ENCODE results near the gene SPG21. TPM values are rescaled to one million over a fixed set of nuclear protein-coding genes. Genes with fewer than 3 reads are reported as not detected.
"Not testable (repeated sequence)": the region's sequence is repeated elsewhere in the genome, so short reads cannot be mapped to it uniquely, and the experiment has no call there.

The SPG21 gene, protein sequence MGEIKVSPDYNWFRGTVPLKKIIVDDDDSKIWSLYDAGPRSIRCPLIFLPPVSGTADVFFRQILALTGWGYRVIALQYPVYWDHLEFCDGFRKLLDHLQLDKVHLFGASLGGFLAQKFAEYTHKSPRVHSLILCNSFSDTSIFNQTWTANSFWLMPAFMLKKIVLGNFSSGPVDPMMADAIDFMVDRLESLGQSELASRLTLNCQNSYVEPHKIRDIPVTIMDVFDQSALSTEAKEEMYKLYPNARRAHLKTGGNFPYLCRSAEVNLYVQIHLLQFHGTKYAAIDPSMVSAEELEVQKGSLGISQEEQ
- 48.7 TPM for total RNA-seq

DNA sequence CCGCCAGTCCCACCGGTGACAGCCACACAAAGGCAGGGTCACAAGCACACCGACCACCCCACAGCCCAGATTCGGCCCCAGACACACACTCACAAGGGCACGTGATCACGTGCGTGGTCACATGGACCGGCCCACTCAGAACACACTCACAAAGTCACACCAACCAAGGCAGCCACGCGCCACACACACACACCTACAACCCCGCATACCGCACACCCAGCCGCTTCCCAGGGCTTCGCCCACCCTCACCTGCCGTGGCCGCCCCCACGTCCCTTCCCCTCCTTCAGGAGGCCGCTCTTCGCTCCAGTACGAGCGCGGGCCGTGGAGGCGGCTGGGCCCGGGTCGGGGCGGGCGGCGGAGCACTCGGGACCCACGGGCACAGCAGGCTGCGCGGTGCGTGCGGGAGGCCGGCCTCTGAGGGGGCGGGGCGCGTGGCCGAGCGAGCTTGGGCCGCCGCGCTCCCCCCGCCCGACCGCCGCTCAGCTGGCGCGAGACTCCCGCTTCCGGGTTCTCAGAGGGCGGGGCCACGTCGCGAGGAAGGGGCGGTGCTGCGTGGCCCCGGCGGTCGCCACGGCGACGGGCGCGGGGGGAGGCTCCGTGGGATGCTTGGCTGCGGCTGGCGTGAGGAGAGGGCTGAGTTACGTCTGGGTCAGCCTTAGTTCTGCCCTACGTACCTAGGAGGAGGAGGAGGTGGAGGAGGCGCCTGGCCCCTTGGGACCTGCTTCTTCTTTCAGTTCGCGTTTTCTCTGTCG, at the start of gene SPG21:
TSS of gene SPG21 (minus strand) at position 499 of the 752 bp plus-strand sequence. CDS start 6,345 bp downstream, outside the sequence.
- ATAC-seq, result peak; percentile 96

DNA sequence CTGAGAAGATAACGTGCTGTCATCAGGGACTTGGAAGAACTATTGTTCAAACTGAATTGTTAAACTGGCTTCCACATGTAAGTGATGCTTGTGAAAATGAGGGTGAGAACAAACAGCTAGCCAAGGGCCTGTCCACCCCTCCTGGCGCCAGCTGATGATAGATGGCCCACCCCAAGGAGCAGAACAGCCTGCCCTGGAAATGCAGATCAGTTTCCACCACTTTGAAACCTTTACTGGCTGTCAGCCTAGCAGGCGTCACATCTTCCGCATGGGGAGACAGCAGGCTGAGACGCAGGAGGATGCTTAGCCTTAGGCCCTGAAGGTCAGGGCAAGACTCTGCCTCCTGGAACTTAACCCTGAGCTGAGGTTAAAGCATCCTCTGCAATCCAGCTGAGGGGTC, 49.1 kb upstream of the SPG21 start:
- no peak for ATAC-seq

DNA sequence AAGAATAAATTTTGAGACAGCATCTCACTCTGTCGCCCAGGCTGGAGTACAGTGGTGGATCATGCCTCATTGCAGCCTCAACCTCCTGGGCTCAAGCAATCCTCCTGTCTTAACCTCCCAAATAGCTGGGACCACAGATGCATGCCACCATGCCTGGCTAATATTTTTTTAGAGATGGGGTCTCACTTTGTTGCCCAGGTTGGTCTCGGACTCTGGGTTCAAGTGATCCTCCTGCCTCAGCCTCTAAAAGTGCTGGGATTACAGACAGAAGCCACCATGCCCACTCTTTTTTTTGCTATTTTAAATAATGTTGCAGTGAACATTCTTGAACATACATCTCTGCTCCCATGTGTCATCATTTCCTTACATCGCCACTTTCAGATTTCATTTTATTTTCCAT, 48.7 kb upstream of the SPG21 start:
- no peak for ATAC-seq

DNA sequence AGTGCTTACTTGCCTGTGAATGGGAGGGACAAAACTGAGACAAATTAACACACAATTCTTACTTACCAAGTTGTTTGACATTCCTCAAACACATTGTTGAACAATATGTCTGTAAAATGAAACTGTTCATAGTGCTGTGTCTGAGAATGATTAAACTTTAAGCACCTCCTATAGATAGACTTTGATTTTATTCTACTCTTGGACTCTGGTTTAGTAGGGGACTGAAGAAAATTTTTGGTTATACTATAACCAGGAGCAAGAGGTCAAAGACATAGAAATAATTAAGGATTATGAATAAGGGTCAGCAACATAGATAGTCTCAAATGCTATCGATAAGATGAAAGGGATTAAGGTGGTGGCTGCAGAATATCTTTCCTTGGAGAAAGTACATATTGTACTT, 47.6 kb upstream of the SPG21 start:
- no peak for ATAC-seq

DNA sequence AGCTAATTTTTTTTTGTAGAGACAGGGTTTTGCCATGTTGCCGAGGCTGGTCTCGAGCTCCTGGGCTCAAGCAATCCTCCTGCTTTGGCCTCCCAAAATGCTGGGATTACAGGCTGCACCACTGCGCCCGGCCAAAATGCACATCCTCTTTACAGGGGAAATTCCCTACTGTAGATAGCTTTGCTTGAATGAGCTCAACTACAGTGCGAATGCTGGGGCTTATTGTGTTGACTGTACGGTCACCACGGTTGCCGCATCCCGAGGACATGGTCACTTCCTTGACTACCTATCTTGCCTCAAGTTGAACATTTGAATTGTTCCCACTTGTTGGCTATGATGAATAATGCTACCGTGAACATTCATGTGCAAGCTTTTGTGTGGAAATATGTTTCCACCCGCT, 45.0 kb upstream of the SPG21 start:
- ATAC-seq, result no peak

DNA sequence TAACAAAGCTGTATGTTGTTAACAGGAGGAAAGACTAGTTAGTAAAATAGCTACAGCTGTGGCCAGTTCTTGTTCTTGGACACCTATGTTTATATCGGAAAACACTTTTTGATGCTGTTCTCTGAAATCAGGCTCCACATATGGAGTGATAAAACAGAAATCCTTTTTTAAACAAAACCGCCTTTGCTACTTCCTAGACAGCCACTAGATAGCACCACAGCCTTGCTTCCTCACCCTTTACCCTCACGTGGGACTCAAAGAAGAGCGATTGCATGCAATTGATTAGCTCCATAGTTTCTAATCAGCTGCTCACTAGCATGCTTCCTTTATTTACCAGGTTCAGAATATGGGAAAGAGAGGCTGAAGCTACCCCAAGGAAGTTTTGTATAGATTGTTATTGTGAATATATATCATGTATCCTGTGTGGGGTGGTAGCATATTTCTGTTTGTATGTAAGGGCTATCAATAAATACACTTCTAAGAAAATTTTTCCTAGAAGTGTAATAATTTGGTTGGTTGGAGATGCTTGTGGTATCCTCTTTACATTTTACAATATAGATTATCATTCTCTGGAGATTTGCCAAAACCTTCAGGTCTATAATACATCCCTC, 44.0 kb upstream of the SPG21 start:
- ATAC-seq, result no peak

DNA sequence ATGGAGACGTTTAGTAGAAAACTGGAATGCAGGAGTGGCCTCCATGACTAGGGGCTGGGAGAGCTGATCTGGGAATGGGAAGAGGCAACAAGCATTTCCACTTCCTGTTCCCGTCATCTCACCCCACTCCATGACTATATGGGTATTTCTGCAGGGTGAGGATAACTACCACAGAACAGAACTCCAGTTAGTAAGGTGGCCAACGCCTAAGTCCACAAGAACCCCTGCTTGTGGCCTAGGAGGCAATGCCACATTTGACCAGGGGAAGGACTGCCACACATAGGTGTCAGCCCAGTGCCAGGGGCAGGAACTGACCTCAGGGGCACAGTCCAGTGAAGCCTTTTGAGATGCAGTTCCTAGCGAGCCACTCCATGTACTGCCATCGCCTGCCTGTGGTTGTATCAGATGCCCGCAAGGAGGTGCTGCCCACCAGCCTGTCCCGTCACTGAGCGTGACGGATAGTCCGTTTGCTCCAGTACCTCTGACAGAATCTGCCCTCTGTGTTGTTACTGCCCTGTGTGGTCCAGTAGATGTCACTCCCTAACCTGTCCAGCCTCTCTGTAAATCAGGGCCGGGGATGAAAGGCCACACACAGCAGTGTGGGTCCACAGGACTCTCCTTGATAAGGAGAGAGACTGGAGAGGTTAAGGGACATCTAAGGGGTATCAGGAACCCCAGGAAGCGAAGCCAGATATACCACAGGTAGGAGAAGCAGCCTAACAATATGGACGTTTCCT, 43.3 kb upstream of the SPG21 start:
- ATAC-seq, result peak; percentile 70

DNA sequence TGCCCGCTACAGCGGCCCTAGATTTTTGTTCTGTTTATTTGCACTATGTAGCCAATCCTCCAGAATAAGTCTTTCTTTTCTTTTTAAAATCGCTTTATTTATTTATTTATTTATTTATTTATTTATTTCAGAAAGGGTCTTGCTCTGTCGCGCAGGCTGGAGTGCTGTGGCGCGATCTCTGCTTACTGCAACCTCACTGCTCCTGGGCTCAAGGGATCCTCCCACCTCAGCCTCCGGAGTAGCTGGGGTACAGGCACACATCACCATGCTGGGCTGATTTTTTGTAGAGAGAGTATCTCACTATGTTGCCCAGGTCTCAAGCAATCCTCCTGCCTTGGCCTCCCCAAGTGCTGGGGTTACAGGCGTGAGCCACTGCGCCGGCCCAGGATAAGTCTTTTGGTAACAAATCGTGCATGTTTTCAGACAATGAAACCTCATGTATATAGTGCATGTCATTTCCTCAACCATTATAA, 40.1 kb upstream of the SPG21 start:
- no peak for ATAC-seq

DNA sequence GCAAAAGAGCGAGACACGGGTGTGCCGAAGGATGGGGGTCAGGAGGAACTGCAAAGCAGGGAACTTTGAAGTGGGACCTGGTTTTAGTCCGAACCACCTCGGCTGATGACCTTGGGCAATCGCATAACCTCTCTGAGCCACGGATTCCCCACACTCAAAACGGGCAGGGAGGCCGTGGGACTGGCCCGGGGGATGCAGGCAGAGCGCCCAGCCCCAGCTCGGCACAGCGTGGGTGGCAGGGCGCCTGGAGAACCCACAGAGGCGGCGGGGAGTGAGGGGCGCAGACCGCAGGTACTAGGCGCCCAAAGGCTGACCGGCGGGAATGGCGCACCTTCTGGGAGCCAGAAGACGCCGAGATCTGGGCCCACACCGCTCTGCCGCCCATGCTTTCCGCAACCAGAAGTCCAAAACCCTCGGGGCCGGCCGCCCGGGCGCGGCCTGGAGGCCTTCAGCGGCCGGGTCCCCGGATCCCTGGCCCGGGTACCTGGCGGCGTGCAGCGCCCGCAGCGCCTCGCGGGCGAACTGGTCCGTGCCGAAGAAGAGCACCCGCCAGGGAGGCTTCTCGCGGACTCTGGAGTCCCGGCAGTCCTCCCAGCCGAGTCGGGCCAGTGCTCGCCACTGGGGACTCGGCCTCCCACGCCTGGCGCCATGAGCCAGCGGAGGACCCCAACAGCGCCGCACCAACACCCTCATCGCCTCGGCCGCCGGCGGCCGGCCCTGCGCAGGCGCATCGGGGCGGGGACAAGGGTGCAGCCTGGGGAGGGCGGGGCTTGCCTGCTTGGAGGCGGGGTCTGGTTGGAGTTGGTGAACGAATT, 39.4 kb upstream of the SPG21 start, which contains the start of gene MTFMT:
TSS of gene MTFMT (minus strand) at position 719 of the 815 bp plus-strand sequence. CDS start at position 693, 26 bp downstream.
- ATAC-seq, result peak; percentile 88

DNA sequence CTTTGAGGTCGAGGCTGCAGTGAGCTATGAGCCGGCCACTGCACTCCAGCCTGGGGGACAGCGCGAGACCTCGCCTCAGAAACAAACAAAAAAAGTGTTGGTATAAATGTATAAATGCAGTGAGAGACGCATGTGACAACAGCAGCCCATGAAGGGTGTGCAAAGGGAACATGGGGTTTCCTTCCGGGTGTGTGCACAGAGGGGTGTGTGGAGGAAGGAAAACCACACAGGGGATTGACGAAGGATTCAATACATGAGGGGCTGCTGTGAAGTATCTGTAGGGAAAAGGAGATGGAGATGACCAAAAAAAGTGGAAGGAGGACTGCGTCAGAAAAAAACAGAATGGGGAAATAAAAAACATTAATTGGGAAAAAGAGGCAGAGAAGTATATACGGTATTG, 38.6 kb upstream of the SPG21 start:
- ATAC-seq, result no peak

DNA sequence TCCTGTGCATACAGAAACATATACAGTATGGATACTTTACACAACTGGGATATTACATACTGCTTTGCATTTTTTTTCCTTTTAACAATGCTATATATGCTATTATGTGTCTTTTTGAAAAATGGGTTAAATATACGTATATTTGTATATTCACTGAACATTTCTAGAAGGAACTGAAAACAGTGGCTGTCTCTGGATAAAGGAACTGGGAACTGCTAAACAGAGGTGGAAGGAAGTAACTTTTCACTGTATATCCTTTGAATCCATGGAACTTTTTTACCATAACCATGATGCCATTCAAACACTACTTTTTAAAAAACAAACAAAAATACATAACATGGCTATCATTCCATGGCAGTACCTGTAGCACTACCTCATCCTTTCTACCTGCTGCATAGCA, 37.9 kb upstream of the SPG21 start:
- no peak for ATAC-seq

DNA sequence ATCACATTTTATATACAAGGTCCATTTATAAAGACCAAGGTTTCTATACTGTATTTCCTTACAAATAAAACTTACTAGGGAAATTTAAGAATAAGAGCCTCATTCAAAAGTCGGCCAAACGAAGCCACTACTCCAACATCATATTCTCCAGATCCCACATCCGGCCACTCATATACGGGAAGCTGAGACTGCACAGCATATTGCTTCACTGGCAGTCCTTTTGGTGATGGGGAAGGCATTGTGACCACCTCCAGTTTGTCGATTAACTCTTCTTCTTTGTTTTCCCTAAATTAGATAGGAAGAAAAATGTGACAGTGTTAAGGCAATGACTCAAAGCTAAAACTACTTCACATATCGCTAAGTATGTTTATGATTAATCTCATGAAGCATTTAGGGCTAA, 37.0 kb upstream of the SPG21 start:
- ATAC-seq, result no peak

DNA sequence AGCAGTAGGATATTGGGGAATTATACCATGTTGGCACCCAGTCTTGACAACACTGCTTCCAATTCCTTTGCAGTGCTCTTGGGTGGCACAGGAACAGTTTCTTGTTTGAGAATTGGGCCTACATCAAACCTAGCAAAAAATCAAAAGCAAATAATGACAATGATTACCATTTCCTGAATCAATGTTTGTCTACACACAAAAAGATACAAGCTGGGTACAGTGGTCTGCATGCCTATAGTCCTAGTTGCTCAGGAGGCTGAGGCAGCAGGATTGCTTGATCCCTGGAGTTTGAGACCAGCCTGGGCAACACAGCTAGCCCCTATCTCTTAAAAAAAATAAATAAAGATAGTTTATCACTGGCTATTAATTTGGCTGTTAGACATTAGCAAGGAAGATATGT, 31.8 kb upstream of the SPG21 start:
- no peak for ATAC-seq

DNA sequence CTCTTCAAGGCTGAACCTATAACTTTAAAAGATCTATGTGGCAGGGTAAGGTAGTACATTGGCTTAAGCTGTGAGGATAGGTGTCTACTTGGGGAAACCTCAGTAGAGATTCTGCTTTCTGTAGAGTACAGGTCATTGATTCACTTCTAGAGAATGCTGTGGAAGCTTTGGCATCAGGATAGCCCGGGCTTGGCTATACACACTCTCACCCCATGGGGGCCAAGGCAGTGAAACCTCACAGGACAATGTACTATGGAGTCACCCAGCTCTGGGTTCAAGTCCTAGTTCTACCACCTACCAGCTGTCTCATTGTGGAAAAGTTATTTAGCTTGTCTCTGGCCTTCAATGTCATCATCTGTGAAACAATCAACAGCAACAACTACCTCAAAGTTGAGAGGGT, 30.7 kb upstream of the SPG21 start:
- peak; percentile 41 for ATAC-seq

DNA sequence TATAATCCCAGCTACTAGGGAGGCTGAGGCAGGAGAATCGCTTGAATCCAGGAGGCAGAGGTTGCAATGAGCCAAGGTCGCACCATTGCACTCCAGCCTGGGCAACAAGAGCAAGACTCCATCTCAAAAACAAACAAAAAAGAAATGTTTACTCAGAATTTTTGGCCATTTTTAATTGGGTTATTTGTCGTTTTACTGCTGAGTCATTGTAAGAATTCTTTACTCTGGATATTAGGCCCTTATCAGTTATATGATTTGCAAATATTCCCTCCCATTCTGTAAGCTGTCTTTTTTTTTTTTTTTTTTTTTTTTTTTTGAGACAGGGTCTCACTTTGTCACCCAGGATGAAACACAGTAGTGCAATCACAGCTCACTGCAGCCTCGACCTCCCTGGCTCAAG, 21.5 kb upstream of the SPG21 start:
- ATAC-seq, result not testable (repeated sequence)

DNA sequence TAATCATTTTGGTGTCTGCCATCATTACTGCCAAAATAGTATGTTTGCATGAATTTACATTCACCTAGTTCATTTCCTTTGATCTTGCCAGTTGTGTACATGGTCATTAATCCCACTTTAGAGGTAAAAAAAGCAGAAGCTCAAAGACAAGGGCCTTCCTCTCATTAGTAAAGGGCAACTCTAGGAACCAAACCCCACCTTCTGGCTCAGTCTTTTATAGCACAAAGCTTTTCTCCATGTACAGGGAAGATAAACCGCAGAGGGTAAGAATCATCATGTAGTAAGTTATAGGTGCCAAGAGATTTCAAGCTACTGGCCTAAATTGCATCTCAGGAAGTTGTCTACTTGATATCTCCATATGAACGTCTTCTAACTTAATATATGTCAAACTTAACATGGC, 19.3 kb upstream of the SPG21 start:
- ATAC-seq, result no peak

DNA sequence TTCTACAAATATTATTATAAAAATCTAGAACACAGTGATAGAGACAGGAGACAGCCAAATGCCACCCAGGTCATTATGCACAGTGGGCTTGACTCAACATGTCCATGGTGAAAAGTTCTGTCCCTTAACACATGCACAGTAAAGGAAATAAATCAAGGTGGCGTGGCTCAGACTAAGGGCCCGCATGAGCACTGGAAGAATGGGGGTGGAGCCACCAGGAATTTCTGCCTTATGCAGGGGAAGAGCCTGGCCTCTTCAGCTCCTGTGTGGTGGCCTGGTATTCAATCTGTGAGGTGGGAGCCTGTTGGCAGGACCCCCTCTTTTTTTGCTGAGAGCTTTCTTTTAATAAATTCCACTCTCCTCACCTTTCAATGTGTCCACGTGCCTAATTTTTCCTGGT, 17.2 kb upstream of the SPG21 start:
- ATAC-seq, result no peak

DNA sequence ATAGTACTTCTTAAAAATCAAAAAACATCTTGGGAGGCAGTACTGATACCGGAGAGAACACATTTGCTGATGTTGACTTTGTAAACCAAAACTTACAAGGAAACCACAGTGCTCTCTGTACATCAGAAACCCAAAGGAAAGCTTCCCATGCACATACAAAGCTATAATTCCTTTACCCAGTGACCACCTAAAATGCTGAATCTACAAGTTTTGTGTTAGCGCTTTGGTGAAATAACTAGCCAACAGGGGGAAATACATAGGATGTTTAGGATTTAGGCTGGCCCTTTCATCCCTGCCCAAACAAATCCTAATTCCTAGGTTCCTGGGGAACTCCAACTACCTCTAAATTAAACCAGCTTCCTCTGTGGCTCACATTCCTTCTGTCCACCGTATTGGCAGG, 15.3 kb upstream of the SPG21 start:
- no peak for ATAC-seq

DNA sequence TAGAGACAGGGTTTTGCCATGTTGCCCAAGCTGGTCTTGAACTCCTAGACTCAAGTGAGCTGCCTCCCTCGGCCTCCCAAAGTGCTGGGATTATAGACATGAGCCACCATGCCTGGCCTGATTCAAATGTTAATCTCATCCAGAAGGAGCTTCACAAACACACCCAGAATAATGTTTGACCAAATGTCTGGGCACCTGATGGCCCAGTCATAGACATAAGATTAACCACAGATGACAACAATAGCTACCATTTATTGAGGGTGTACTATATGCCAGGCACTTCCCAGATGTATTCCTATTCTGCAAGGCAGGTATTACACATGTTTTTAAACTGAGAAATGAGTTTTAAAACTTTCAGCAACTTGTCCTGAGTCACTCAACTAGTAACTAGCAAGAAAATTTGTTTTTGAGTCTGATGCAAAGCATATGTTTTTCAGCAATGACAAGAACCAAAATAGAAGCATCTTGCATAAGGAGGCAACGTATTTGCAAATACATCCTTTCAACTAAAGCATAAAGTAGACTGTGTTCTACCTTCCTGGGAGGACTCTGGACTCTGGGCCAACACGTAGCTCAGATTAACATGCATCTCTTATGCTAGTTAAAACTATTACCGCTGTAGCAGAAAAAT, 8.1 kb upstream of the SPG21 start:
- no peak for ATAC-seq

DNA sequence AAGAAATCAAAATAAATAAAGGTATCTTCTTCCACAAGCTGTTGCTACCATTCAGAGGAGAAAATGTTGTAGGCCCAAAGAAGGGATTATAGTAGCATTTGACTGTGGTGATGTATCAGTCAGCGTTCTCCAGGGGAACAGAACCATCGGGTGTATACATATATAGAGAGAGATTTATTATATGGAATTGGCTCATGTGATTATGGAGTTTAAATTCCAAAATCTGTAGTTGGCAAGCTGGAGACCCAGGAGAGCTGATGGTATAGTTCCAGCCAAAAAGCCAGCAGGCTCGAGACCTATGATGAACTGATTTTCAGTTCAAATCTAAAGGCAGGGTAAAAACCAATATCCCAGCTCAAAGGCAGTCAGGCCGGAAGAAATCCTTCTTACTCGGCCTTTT, 7.4 kb upstream of the SPG21 start:
- no peak for ATAC-seq

DNA sequence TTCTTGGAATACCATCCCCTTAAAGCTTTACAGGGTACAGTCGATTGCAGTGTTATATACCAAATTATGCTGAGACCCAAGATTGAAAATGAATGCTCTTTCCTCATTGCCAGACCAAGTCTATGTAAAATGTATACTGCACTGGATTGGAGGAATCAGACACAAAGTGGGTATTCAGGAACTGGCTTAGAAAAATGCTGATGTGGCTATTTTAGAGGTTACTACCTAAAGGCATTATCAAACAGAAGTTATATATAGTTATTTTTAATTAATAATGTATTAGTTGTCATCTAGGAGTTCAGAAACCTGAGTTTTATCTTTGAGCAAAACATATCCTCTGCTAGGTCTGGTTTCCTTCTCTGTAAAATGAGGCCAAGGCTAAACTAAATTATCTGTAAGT, 3.6 kb upstream of the SPG21 start:
- ATAC-seq, result no peak
